ENCODE measurements around the gene CACNG5. TPM values are rescaled to one million over a fixed set of nuclear protein-coding genes. Genes with fewer than 3 reads are reported as not detected.
A peak's percentile ranks its signal among the peaks of the same experiment; 100 is the strongest.

CACNG5 gene
- total and polyA plus RNA-seq, 8 donors = not detected

DNA sequence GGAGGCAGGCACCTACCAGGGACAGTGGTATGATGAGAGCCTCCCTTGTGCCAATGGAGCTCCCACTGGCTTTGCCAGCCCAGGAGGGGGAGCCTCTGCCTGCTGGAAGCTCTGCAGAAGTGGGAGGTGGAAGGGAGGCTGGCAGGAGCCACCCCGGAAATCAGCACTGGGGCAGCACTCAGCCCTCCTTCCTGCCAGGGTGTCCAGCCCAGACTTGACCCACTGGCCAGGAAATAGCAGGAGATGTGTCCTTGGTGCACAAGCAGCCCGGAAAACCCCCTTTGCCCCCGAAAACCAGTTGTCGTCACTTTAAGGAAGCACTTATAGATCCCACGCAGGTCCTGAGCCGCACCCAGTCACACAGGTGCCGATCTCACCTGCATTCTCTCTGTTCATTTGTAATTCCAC is 80.3 kb downstream of the CACNG5 start:
- ATAC-seq (peak; percentile 87), DNase-seq (peak in 2 of 4 donors; percentile 33 to 46)
- Histone ChIP-seq H3K4me3 (no peak overlapping the region), H3K4me1 (no peaks in the 10 kb centered on the region), H3K27me3 (peaks cover 0 to 8% of the 10 kb centered on the region in 2 donors), H3K36me3 (no peaks in the 10 kb centered on the region), H3K9me3 (no peaks in the 10 kb centered on the region), H3K27ac (no peak overlapping the region)
- intact Hi-C loops (cut with DNase I) = no loop called here
- TF ChIP-seq, protein P1, sequence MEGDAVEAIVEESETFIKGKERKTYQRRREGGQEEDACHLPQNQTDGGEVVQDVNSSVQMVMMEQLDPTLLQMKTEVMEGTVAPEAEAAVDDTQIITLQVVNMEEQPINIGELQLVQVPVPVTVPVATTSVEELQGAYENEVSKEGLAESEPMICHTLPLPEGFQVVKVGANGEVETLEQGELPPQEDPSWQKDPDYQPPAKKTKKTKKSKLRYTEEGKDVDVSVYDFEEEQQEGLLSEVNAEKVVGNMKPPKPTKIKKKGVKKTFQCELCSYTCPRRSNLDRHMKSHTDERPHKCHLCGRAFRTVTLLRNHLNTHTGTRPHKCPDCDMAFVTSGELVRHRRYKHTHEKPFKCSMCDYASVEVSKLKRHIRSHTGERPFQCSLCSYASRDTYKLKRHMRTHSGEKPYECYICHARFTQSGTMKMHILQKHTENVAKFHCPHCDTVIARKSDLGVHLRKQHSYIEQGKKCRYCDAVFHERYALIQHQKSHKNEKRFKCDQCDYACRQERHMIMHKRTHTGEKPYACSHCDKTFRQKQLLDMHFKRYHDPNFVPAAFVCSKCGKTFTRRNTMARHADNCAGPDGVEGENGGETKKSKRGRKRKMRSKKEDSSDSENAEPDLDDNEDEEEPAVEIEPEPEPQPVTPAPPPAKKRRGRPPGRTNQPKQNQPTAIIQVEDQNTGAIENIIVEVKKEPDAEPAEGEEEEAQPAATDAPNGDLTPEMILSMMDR (IDR thresholded peaks at IDR 0.05) = no peak

DNA sequence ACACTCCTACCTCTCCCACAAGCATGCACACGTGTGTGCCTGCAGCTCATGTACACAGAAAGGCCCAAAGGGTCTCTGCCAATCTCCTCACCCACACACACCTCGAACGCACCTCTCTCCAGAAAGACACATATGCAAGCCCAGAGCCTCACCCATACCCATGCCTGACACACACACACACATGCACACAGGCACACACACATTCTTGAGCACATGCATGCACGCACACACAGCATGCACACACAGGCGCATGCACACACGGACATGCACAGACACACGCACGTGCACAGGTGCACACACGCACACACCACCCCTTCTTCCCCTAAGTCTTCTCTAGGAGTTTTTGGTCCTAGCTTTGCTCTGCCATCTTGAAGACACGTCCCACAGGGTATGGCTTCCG is 80.9 kb downstream of the CACNG5 start:
- Histone ChIP-seq H3K4me3 (no peak overlapping the region), H3K4me1 (no peaks in the 10 kb centered on the region), H3K36me3 (no peaks in the 10 kb centered on the region), H3K27me3 (peaks cover 0 to 8% of the 10 kb centered on the region in 2 donors), H3K9me3 (no peaks in the 10 kb centered on the region), H3K27ac (no peak overlapping the region)
- intact Hi-C loops (cut with DNase I) = no loop called here
- DNase-seq (no peak), ATAC-seq (no peak)
- TF ChIP-seq, protein P1 (IDR thresholded peaks at IDR 0.05) = no peak

DNA sequence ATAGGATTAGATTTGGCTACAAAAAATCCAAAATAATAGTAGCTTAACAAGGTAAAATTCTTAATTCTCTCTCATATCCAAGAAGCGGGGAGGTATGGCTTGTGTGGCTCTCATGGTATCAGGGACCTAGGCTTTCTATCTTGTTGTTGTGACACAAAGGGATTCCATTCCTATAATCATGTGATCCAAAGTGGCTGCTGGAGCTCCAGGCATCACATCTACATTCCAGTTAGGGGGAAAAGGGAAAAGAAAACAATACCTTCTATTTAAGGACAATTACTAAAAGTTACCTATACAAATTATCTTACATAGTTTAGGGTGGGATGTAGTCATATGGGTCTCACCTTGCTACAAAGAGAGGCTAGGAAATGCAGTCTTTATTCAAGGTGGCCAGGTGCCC is 82.0 kb downstream of the CACNG5 start:
- Histone ChIP-seq H3K27me3 (peaks cover 0 to 8% of the 10 kb centered on the region in 2 donors), H3K27ac (no peak overlapping the region), H3K9me3 (no peaks in the 10 kb centered on the region), H3K4me3 (no peak overlapping the region), H3K4me1 (no peaks in the 10 kb centered on the region), H3K36me3 (no peaks in the 10 kb centered on the region)
- TF ChIP-seq, protein P1 (IDR thresholded peaks at IDR 0.05) = no peak
- DNase-seq (no peak), ATAC-seq (no peak)
- intact Hi-C loops (cut with DNase I) = no loop called here

DNA sequence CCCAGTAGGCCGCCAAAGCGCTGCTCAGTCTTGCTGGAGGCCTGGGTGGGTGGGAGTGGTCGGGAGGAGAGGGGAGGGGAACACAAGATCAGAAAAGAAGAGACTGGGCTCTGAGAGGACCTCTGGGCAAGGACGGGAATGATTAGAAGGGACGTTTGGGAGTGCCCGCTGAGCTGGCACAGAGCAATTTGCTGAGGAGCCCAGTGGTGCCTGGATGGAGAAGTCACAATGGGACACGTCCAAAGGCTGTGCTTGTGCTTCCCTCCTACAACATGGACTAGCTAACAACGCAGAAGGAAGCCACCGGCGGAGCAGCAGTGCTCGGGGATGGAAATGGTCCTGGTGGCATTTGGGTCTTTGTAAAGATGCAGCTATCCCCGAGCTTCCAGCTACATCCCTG is 84.0 kb downstream of the CACNG5 start:
- peaks cover 0 to 8% of the 10 kb centered on the region in 2 donors for H3K27me3 ChIP-seq
- no peaks in the 10 kb centered on the region for H3K9me3 ChIP-seq
- ATAC-seq (no peak), DNase-seq (no peak)
- TF ChIP-seq, protein P1 (IDR thresholded peaks at IDR 0.05) = no peak
- H3K27ac ChIP-seq = no peak overlapping the region
- intact Hi-C loops (cut with DNase I) = no loop called here
- no peaks in the 10 kb centered on the region for H3K4me1 ChIP-seq
- H3K36me3 ChIP-seq = no peaks in the 10 kb centered on the region
- no peak overlapping the region for H3K4me3 ChIP-seq

DNA sequence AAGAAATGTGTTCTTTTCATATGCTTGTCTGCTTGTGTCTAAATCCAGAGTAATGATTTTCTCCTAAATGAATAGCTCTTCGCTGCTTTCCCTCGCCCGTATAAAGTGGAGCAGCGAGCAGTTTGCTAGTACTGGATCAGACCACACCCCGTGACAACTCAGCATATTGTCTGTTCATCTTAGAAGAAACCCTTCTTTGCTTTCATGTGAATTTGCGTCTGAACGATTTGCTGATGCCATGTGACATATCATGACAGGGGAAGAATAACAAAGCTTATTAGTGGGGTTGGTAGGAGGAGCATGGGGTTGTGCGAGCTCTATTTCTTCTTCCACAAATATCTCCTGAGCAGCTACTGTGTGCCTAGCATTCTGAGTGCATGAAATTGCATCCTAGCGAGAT is 85.5 kb downstream of the CACNG5 start:
- no peak overlapping the region for H3K27ac ChIP-seq
- ATAC-seq (no peak), DNase-seq (no peak)
- H3K4me3 ChIP-seq = no peak overlapping the region
- H3K36me3 ChIP-seq = no peaks in the 10 kb centered on the region
- no peaks in the 10 kb centered on the region for H3K9me3 ChIP-seq
- no peaks in the 10 kb centered on the region for H3K4me1 ChIP-seq
- no peaks in the 10 kb centered on the region for H3K27me3 ChIP-seq
- intact Hi-C loops (cut with DNase I) = no loop called here
- TF ChIP-seq, protein P1 (IDR thresholded peaks at IDR 0.05) = no peak
